Raji (cell line): Measurements from ENCODE around the gene SH2B3.

ENCODE experiments used
- POLR2A ChIP-seq: IDR thresholded peaks from 2 replicates; pipeline ENCODE4 v1.6.1; 2011; ENCODE audit warnings: low read depth, low read length, control low read depth; ENCODE audit not compliant: insufficient read depth

SH2B3 gene

DNA sequence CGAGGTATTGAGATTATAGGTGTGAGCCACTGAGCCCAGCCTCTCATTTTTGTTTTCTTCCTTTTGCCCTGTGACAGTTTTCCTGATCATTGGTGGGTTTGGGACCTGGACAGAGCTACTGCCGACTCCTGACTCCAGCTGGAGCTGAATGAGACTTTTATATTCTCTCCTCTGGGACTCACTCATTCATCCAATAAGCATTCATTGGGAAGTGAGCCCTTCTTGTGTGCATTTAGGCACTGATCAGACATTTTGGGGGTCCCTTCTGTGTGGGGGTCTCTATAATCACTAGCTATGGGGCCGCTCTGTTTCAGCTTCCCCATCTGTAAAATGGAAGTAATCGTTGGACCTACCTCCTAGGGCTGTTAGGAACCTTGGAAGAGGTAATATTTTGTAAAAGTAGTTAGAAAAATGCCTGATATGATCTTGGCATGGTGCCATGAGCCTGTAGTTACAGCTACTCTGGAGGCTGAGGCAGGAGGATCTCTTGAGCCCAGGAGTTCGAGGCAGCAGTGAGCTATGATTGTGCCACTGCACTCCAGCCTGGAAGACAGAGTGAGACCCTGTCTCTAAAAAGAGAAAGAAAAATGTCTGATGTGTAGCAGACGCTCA is 7.2 kb downstream of the SH2B3 start:
- no peak for TF ChIP-seq POLR2A

DNA sequence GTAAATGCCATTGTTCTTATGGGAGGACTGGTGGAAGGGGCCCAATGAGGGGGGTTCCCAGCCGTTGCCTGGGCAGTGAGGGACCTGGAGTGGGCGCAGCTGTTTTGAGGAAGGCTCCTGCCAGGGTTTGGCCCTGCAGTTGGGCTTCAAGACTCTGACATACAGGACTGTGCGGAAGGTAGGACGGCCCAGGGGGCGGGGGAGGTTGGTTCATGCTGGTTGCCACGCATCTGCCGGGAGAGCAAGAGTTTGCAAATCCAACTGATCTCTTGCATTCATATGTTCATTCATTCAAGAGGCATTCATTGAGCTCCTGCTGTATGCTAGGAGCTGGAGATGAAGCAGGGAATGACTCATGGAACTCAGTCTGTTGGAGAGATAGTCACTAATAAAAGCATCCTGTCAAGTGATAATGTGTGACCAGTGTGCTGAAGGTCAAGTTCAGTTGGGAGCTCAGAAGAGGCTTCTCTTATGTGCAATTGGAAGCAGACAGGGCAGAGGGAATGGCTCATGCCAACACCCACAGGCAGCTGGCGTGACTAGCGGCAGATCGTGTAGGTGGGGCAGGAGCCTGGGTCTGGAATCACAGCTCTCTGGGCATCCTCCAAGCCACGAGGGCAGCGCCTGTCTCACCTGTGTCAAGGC is 7.8 kb downstream of the SH2B3 start:
- TF ChIP-seq POLR2A: no peak

DNA sequence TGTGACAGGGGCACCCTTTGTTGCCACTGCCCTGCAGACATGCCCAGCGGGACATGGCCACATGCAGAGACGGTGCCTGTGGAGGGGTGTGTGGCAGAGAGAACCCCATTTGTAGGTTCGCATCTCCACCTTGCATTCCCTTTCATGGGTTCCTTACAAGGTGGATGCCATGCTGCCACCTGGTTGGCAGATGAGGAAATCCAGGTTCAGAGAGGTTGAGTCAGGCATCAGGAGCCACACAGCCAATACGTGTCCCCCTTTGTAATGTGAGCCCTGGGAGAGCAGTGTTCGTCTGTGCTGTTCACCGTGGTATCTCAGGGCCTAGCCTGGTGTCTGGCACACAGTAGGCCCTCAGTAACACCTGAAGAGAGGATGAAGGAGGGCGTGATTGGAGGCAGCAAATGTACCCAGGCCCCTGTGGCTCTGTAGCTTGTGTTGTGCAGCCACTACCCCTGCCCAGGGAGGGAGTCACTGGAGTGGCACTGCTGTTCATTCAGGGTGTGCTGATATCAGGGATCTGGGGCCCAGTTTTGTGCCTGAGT is 9.1 kb downstream of the SH2B3 start:
- no peak for TF ChIP-seq POLR2A

DNA sequence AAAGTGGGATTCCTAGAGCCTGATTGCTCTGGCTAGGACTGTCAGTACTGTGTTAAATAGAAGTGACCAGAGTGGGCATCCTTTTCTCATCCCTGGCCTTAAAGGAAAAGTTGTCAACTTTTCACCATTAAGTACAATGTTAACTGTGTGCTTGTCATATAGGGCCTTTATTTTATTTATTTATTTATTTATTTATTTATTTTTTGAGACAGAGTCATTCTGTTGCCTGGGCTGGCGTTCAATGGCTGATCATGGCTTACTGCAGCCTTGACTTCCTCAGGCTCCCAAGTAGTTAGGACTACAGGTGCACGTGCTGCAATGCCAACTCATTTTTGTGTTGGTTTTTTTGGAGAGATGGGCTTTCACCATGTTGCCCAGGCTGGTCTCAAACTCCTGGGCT is 11.6 kb downstream of the SH2B3 start:
- no peak for TF ChIP-seq POLR2A

DNA sequence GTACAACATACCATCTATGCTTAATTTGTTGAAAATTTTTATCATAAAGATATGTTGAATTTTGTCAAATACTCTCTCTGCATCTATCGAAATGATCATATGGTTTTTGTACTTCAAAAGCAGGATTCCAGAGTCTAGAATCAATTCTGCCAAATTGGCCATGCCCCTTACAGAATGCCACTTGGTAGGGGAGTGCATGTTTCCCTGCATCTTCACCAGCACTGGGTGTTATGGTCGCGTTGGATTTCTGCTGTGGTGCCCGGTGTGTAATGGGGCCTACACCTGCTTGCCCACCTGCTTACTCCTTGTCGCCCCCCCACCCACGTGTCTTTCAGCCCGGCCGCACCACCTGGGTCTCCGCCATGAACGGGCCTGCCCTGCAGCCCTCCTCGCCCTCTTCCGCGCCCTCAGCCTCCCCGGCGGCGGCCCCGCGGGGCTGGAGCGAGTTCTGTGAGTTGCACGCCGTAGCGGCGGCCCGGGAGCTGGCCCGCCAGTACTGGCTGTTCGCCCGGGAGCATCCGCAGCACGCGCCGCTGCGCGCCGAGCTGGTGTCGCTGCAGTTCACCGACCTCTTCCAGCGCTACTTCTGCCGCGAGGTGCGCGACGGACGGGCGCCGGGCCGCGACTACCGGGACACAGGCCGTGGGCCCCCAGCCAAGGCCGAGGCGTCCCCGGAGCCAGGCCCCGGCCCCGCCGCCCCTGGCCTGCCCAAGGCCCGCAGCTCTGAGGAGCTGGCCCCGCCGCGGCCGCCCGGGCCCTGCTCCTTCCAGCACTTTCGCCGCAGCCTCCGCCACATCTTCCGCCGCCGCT is 12.3 kb downstream of the SH2B3 start:
- no peak for TF ChIP-seq POLR2A

GRCh38 chr12:111418594-111418880 is 12.8 kb downstream of the SH2B3 start:
- no peak for TF ChIP-seq POLR2A

DNA sequence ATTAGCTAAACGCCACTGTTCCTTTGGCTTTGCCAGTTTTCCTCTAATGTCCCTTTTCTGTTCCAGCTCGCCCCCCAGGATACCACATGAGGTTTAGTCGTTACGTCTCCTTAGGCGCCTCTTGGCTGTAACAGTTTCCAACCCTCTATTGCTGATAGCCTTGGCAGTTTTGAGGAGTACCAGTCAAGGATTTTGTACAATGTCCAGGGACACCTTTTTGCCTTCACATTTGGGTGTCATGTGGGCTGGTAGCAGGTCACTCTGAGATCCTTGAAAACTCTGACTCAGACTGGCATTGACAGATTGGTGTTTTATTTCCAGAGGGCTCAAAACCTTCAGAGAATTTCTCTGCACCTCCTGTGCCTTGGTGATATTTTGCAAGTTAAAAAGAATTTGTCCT is 14.1 kb downstream of the SH2B3 start:
- TF ChIP-seq POLR2A: no peak

DNA sequence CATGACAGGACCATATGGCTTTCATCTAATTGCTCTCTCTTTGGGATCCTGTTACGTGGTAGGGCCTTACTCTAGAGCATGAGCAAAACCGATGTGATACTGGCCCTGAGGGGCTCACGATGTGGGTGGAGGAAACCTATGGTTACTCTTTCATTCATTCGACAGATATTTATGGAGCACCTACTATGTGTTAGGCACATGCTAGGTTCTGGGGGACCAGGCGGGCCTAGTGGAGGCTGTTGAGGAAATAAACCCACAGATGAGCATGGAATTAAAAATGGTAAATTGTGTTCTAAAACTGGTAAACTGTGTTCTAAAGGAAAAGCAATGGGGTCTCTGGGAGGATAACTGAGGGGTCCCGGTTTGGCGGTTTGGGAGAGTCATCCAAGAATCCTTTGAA is 14.8 kb downstream of the SH2B3 start:
- TF ChIP-seq POLR2A: no peak

GRCh38 chr12:111424189-111424792 is 18.6 kb downstream of the SH2B3 start:
- no peak for TF ChIP-seq POLR2A

- TF ChIP-seq POLR2A: no peak
These were observed 19.1 kb downstream of the SH2B3 start for GRCh38 chr12:111424793-111425251.

DNA sequence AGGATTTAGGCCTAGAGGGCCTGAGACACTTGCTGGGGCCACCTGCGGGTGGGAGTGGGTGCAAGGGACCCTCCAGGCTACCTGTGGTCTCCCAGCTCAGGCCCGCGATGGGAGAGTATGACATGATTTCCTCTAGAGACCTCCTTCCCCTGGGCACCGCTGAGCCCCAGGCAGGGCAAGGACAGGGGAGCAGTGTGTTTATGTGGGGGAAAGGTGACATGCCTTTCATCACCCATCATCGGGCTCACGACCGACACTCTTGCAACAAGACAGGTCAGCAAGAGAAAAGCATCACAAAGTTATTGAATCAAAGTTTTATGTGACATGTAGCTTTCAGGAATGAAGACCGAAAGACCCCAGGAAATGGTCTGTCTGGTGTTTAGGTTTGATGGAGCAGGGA is 19.9 kb downstream of the SH2B3 start:
- no peak for TF ChIP-seq POLR2A

DNA sequence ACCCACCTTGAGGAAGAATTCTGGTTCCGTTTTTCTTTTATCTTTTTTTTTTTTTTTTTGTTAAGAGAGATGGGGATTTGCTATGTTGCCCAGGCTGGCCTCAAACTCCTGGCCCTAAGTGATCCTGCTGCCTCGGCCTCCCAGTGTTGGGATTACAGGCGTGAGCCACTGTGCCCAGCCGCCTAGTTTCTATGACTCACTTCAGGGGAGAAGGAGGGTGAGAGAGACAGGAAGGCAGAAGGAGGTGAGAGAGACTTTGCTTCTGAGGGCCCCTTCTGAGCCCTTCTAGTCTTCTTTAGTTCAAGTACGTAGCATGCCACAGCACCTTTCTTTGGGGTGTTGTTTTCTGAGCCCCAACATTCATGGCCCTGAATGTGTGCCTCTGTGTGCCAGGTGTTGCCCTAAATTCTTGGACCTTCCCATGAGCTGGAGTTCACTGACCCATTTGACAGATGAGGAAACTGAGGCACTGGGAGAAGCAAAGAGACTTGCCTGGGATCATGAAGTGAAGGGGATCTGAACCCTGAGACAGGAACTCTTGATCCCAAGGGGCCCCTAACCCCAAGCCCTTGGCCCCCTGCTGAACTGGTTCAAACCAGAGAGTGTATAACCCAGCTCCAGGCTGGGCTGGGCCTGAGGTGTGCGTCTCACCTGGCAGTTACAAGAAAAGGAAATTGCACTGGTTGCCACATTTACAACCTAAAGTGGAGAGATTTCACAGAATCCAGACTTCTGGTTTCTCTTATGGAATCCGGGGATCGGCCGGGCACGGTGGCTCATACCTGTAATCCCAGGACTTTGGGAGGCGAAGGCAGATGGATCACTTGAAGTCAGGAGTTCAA is 20.8 kb downstream of the SH2B3 start:
- TF ChIP-seq POLR2A: no peak

- TF ChIP-seq POLR2A: no peak
These were observed 21.8 kb downstream of the SH2B3 start for GRCh38 chr12:111427417-111428074.

- no peak for TF ChIP-seq POLR2A
These were observed 22.5 kb downstream of the SH2B3 start for GRCh38 chr12:111428081-111428727.
